ENCODE results near the gene GAPVD1.

GRCh38 chr9:125387861-125388524, 126.4 kb downstream of the GAPVD1 start:
- no peak for TF ChIP-seq CTCF (IDR thresholded peaks at IDR 0.05; ENCODE audit: low read depth, low read length)
- no peak for TF ChIP-seq EZH2phosphoT487 (IDR thresholded peaks at IDR 0.05; ENCODE audit: low read depth)
